B cell (primary cell): ENCODE results near the gene ZFHX2. TPM values are rescaled to one million over a fixed set of nuclear protein-coding genes. Genes with fewer than 3 reads are reported as not detected.

Source experiments
- ATAC-seq: fragments of 200-7000 bp; cut with Tn5 transposase; one replicate; pipeline ENCODE4 v1.10.0; 2021; ENCODE audit warnings: low read depth, mild to moderate bottlenecking, moderate number of reproducible peaks, moderate library complexity
- CTCF ChIA-PET: fragments of 350-600 bp; sonication (Branson Sonifier 250); formaldehyde crosslinking; loops from one replicate; lab custom pipeline; 2021; ENCODE audit warnings: antibody characterized with exemption, inconsistent platforms; lab: Charles Lee
- POLR2A ChIA-PET: fragments of 350-600 bp; sonication (Branson Sonifier 250); formaldehyde crosslinking; loops from one replicate; lab custom pipeline; 2021; ENCODE audit warnings: antibody characterized with exemption; lab: Charles Lee
- DNase-seq: peaks from one replicate; pipeline ENCODE4 v3.0.0; 2013
- H2AFZ ChIP-seq: 2 replicates; pipeline ENCODE4 v1.6.1; 2012; ENCODE audit warnings: mild to moderate bottlenecking, low read depth, low read length; ENCODE audit not compliant: insufficient read depth, poor library complexity, severe bottlenecking
- H3K27ac ChIP-seq, 2 donors: 1 replicate in 1 of 2; 2 replicates in 1 of 2; pipeline ENCODE4 v1.5.1; 2012 to 2013; ENCODE audit warnings: low read length in 2 of 2, mild to moderate bottlenecking in 2 of 2, moderate library complexity in 1 of 2
- H3K27me3 ChIP-seq, 4 experiments: fragments of 200-600 bp in 1 of 4; sonication (generic) in 1 of 4; replicated peaks in 1 of 4; 1 replicate in 2 of 4; 2 replicates in 2 of 4; pipeline versions ENCODE4 v1.6.1 to v1.7.0; 2013 to 2016; ENCODE audit warnings: low read length in 3 of 4, mild to moderate bottlenecking in 2 of 4, mixed read lengths in 1 of 4, moderate library complexity in 1 of 4; ENCODE audit not compliant: insufficient read depth in 4 of 4, control insufficient read depth in 3 of 4; ENCODE audit errors: control extremely low read depth in 1 of 4
- H3K36me3 ChIP-seq, 2 experiments: replicated peaks in 1 of 2; 1 replicate in 1 of 2; 2 replicates in 1 of 2; pipeline versions ENCODE4 v1.6.1 to v1.7.1; 2013; ENCODE audit warnings: low read length in 1 of 2; ENCODE audit not compliant: insufficient read depth in 2 of 2, control insufficient read depth in 1 of 2; ENCODE audit errors: control extremely low read depth in 1 of 2, extremely low read depth in 1 of 2
- H3K4me1 ChIP-seq, 2 donors: fragments of 200-600 bp in 1 of 2; sonication (generic) in 1 of 2; 1 replicate in 1 of 2; 2 replicates in 1 of 2; pipeline versions ENCODE4 v1.5.1 to v1.6.1; 2013 to 2017; ENCODE audit warnings: low read length in 2 of 2; ENCODE audit not compliant: control insufficient read depth in 2 of 2, insufficient read depth in 2 of 2
- H3K4me2 ChIP-seq: replicated peaks from 2 replicates; pipeline ENCODE3; 2012; ENCODE audit warnings: mild to moderate bottlenecking, low read depth, low read length; ENCODE audit not compliant: poor library complexity, severe bottlenecking
- H3K4me3 ChIP-seq, 5 experiments: fragments of 200-600 bp in 1 of 5; sonication (generic) in 1 of 5; 1 replicate in 3 of 5; 2 replicates in 2 of 5; pipeline versions ENCODE4 v1.5.1 to v1.7.0; 2011 to 2016; ENCODE audit warnings: low read length in 4 of 5, mild to moderate bottlenecking in 4 of 5, low read depth in 2 of 5, control low read depth in 1 of 5, moderate library complexity in 1 of 5; ENCODE audit not compliant: insufficient read depth in 1 of 5; ENCODE audit errors: control extremely low read depth in 1 of 5, extremely low read depth in 1 of 5
- H3K79me2 ChIP-seq: fragments of 200-600 bp; sonication (generic); one replicate; pipeline ENCODE4 v1.6.0; 2016; ENCODE audit warnings: low read length; ENCODE audit not compliant: control insufficient read depth, insufficient read depth
- H3K9ac ChIP-seq: fragments of 200-600 bp; sonication (generic); 2 replicates; pipeline ENCODE4 v1.6.1; 2017; ENCODE audit warnings: mild to moderate bottlenecking, low read length, moderate library complexity
- H3K9me3 ChIP-seq, 3 donors: one replicate each; pipeline versions ENCODE4 v1.6.1 to v1.7.1; 2013; ENCODE audit warnings: low read length in 2 of 3; ENCODE audit not compliant: control insufficient read depth in 2 of 3, insufficient read depth in 1 of 3; ENCODE audit errors: control extremely low read depth in 1 of 3
- H4K20me1 ChIP-seq: 2 replicates; pipeline ENCODE4 v1.6.0; 2012; ENCODE audit warnings: mild to moderate bottlenecking, low read length; ENCODE audit not compliant: insufficient read depth, control insufficient read depth, poor library complexity, severe bottlenecking
- H3K27ac Mint-ChIP-seq: one replicate; pipeline ENCODE4 v1.8.0; 2021; ENCODE audit warnings: mixed read lengths
- H3K27me3 Mint-ChIP-seq: one replicate; pipeline ENCODE4 v1.8.0; 2021; ENCODE audit warnings: mixed read lengths
- H3K4me1 Mint-ChIP-seq: one replicate; pipeline ENCODE4 v1.8.0; 2021; ENCODE audit warnings: mixed read lengths
- H3K4me3 Mint-ChIP-seq: one replicate; pipeline ENCODE4 v1.8.0; 2021; ENCODE audit warnings: mixed read lengths
- H3K9me3 Mint-ChIP-seq: one replicate; pipeline ENCODE4 v1.8.0; 2022; ENCODE audit warnings: mixed read lengths; ENCODE audit not compliant: insufficient read depth
- CTCF ChIP-seq: fragments of 200-600 bp; IDR thresholded peaks from one replicate; pipeline ENCODE4 v1.8.0; 2022; ENCODE audit warnings: antibody characterized with exemption, mild to moderate bottlenecking
- EZH2 ChIP-seq: IDR thresholded peaks from 2 replicates; pipeline ENCODE4 v1.6.1; 2012; ENCODE audit warnings: borderline replicate concordance, low read depth, mild to moderate bottlenecking, moderate library complexity, low read length; ENCODE audit not compliant: insufficient read depth, poor library complexity, severe bottlenecking
- WGBS: methylation state at CpG from one replicate; pipeline ENCODE4 v1.1.5; 2013; ENCODE audit warnings: missing lambda C conversion rate; ENCODE audit not compliant: insufficient coverage; 5-methylcytosine and 5-hydroxymethylcytosine counted together
- intact Hi-C: fragments of 100-400 bp; cut with micrococcal nuclease; formaldehyde crosslinking; loops from one replicate; pipeline ENCODE4 v1.10.0; 2022
- polyA plus RNA-seq: library from polyadenylated mRNA; depleted of rRNA; stranded (reverse); fragments of >200 nt; gene quantifications from 2 replicates; pipeline ENCODE4 v1.2.3, GENCODE V29; 2012
- total RNA-seq, 2 donors: library from RNA; stranded (reverse); fragments of 120-200 nt in 1 of 2; gene quantifications; 1 replicate in 1 of 2; 2 replicates in 1 of 2; pipeline versions ENCODE4 v1.2.3 to v1.2.4, GENCODE V29; 2013 to 2022

ZFHX2 gene
- total and polyA plus RNA-seq, 2 donors (not counting 1 experiment from before 2014, with no cell fraction given), result 0.21 to 2.5 TPM

- H3K9me3 Mint-ChIP-seq, result no peaks in the 10 kb centered on the region
- Histone ChIP-seq H3K27me3 (no peaks in the 10 kb centered on the region), H3K36me3 (peaks cover 0 to 56% of the 10 kb centered on the region in 2 experiments), H3K79me2 (peaks cover 36% of the 10 kb centered on the region), H2AFZ (no peak overlapping the region), H3K9me3 (no peaks in the 10 kb centered on the region), H3K4me3 (no peak overlapping the region), H4K20me1 (peaks cover 26% of the 10 kb centered on the region), H3K9ac (no peak overlapping the region), H3K4me1 (peaks cover 15 to 23% of the 10 kb centered on the region in 2 donors), H3K4me2 (no peak overlapping the region), H3K27ac (no peak overlapping the region)
- intact Hi-C loops, result loop anchor here (5.0 to 10.0 kb wide), 4 partner anchors 281 to 877 kb away; partner anchors contain the start of genes HOMEZ, PCK2 and SDR39U1
- no peaks in the 10 kb centered on the region for H3K27me3 Mint-ChIP-seq
- 97% methylated on average over 7 of the region's 11 CpGs for WGBS
- peak overlapping the region; percentile 37 for H3K4me3 Mint-ChIP-seq
- ATAC-seq, result no peak
- CTCF ChIA-PET, result interaction anchor here (4.1 to 9.3 kb wide), 2 partner anchors 8 to 87 kb away, joined by 24 to 61 read pairs; partner anchors contain the start of gene THTPA
- peaks cover 38% of the 10 kb centered on the region for H3K4me1 Mint-ChIP-seq
- H3K27ac Mint-ChIP-seq, result peak overlapping the region; percentile 46
- TF ChIP-seq CTCF (no peak), EZH2 (no peak)
- DNase-seq, result no peak
- POLR2A ChIA-PET, result interaction anchor here (0.6 kb wide), 1 partner anchor 14 kb away, joined by 7 read pairs; no protein-coding TSS in a partner anchor
These were observed 14.1 kb upstream of the ZFHX2 start for GRCh38 chr14:23565626-23566025.

GRCh38 chr14:23564876-23565275 is 13.3 kb upstream of the ZFHX2 start:
- H3K79me2 ChIP-seq, result peaks cover 36% of the 10 kb centered on the region
- Mint-ChIP-seq H3K27ac (peak overlapping the region; percentile 56), H3K9me3 (no peaks in the 10 kb centered on the region), H3K27me3 (no peaks in the 10 kb centered on the region), H3K4me1 (peaks cover 42% of the 10 kb centered on the region), H3K4me3 (peak overlapping the region; percentile 16)
- ChIA-PET POLR2A (interaction anchor here (0.6 kb wide), 1 partner anchor 13 kb away, joined by 7 read pairs; no protein-coding TSS in a partner anchor), CTCF (interaction anchor here (9.3 to 12.4 kb wide), 2 partner anchors 8 to 87 kb away, joined by 61 to 335 read pairs; partner anchors contain the start of gene THTPA)
- ATAC-seq (no peak), DNase-seq (peak; percentile 9)
- peaks cover 0 to 63% of the 10 kb centered on the region in 2 experiments for H3K36me3 ChIP-seq
- peaks cover 15 to 23% of the 10 kb centered on the region in 2 donors for H3K4me1 ChIP-seq
- H3K4me2 ChIP-seq, result no peak overlapping the region
- no peak overlapping the region for H3K9ac ChIP-seq
- H2AFZ ChIP-seq, result no peak overlapping the region
- H4K20me1 ChIP-seq, result peaks cover 28% of the 10 kb centered on the region
- no peak for TF ChIP-seq EZH2
- no peaks in the 10 kb centered on the region for H3K27me3 ChIP-seq
- intact Hi-C loops, result loop anchor here (5.0 to 10.0 kb wide), 4 partner anchors 280 to 877 kb away; partner anchors contain the start of genes HOMEZ, PCK2 and SDR39U1
- H3K9me3 ChIP-seq, result no peaks in the 10 kb centered on the region
- WGBS, result 88% methylated on average over 2 of the region's 7 CpGs
- no peak overlapping the region for H3K27ac ChIP-seq
- H3K4me3 ChIP-seq, result no peak overlapping the region
